ENCODE measurements around the gene LRFN2.

- TF ChIP-seq, protein P1, sequence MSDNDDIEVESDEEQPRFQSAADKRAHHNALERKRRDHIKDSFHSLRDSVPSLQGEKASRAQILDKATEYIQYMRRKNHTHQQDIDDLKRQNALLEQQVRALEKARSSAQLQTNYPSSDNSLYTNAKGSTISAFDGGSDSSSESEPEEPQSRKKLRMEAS (IDR thresholded peaks at IDR 0.05), result no peak
- TF ChIP-seq CTCF (IDR thresholded peaks at IDR 0.05; ENCODE audit: low read depth, low read length, missing input control) (no peak), YY1 (IDR thresholded peaks at IDR 0.05) (no peak), HNF4G (IDR thresholded peaks at IDR 0.05) (no peak), RAD21 (IDR thresholded peaks at IDR 0.05) (no peak)
- TF ChIP-seq, protein P2, sequence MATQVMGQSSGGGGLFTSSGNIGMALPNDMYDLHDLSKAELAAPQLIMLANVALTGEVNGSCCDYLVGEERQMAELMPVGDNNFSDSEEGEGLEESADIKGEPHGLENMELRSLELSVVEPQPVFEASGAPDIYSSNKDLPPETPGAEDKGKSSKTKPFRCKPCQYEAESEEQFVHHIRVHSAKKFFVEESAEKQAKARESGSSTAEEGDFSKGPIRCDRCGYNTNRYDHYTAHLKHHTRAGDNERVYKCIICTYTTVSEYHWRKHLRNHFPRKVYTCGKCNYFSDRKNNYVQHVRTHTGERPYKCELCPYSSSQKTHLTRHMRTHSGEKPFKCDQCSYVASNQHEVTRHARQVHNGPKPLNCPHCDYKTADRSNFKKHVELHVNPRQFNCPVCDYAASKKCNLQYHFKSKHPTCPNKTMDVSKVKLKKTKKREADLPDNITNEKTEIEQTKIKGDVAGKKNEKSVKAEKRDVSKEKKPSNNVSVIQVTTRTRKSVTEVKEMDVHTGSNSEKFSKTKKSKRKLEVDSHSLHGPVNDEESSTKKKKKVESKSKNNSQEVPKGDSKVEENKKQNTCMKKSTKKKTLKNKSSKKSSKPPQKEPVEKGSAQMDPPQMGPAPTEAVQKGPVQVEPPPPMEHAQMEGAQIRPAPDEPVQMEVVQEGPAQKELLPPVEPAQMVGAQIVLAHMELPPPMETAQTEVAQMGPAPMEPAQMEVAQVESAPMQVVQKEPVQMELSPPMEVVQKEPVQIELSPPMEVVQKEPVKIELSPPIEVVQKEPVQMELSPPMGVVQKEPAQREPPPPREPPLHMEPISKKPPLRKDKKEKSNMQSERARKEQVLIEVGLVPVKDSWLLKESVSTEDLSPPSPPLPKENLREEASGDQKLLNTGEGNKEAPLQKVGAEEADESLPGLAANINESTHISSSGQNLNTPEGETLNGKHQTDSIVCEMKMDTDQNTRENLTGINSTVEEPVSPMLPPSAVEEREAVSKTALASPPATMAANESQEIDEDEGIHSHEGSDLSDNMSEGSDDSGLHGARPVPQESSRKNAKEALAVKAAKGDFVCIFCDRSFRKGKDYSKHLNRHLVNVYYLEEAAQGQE (IDR thresholded peaks at IDR 0.05), result peak; percentile 97
Observed at GRCh38 chr6:40599555-40599954, 12.4 kb upstream of the LRFN2 start.
